Colonic mucosa (tissue), 4 donors: ENCODE measurements around the gene CCSAP. TPM values are rescaled to one million over a fixed set of nuclear protein-coding genes. Genes with fewer than 3 reads are reported as not detected.
"Not testable (repeated sequence)": the region's sequence is repeated elsewhere in the genome, so short reads cannot be mapped to it uniquely, and the experiment has no call there.

Experiments used
- DNase-seq: peaks from one replicate; pipeline ENCODE4 v3.0.0-alpha.2; 2020
- H3K27ac ChIP-seq: fragments of 200-600 bp; one replicate; pipeline ENCODE4 v1.8.0; 2021
- H3K27me3 ChIP-seq: fragments of 200-600 bp; one replicate; pipeline ENCODE4 v1.8.0; 2021
- H3K36me3 ChIP-seq: fragments of 200-600 bp; one replicate; pipeline ENCODE4 v1.8.0; 2021
- H3K4me1 ChIP-seq: fragments of 200-600 bp; one replicate; pipeline ENCODE4 v1.8.0; 2021; ENCODE audit warnings: mild to moderate bottlenecking
- H3K4me3 ChIP-seq: fragments of 200-600 bp; one replicate; pipeline ENCODE4 v1.8.0; 2021
- H3K9ac ChIP-seq, 2 donors: one replicate each; pipeline ENCODE4 v1.7.0; 2013; ENCODE audit warnings: control low read depth in 2 of 2, low read depth in 2 of 2, low read length in 2 of 2
- H3K9me3 ChIP-seq: fragments of 200-600 bp; one replicate; pipeline ENCODE4 v1.8.0; 2021
- CTCF ChIP-seq: fragments of 200-600 bp; IDR thresholded peaks from one replicate; pipeline ENCODE4 v1.8.0; 2022; ENCODE audit warnings: antibody characterized with exemption, mild to moderate bottlenecking
- intact Hi-C: fragments of 100-400 bp; cut with DNase I; formaldehyde crosslinking; loops from one replicate; pipeline ENCODE4 v1.14.1; 2022
- total RNA-seq, 2 donors: library from RNA; stranded (reverse); fragmentation: NEBNext Ultra II Directional in 1 of 2; extraction: Animal tissue kit (Norgen Biotek cat#: 25700) in 1 of 2; gene quantifications; one replicate each; pipeline ENCODE4 v1.2.1, GENCODE V29; 2021
- donor health status: healthy.
- donor health status: DM: no; HTN: no; CAD: no.
- donor health status: DM: no; HTN: no; CAD: no.

Gene CCSAP
- total RNA-seq, 2 donors from 2014 or later, result 5.2 to 6.2 TPM

- Histone ChIP-seq H3K9ac (no peak overlapping the region), H3K4me3 (no peak overlapping the region), H3K4me1 (no peaks in the 10 kb centered on the region), H3K9me3 (no peaks in the 10 kb centered on the region), H3K27ac (no peak overlapping the region), H3K27me3 (no peaks in the 10 kb centered on the region), H3K36me3 (no peaks in the 10 kb centered on the region)
- TF ChIP-seq CTCF, result no peak
- intact Hi-C loops, result no loop called here
- DNase-seq, result no peak
These were observed 8.1 kb downstream of the CCSAP start for GRCh38 chr1:229334716-229335115.

- Histone ChIP-seq H3K9ac (no peak overlapping the region), H3K27me3 (no peaks in the 10 kb centered on the region), H3K9me3 (no peaks in the 10 kb centered on the region), H3K27ac (no peak overlapping the region), H3K36me3 (no peaks in the 10 kb centered on the region), H3K4me1 (no peaks in the 10 kb centered on the region), H3K4me3 (no peak overlapping the region)
- DNase-seq, result no peak
- TF ChIP-seq CTCF, result no peak
- intact Hi-C loops, result no loop called here
These were observed 8.6 kb downstream of the CCSAP start for GRCh38 chr1:229334269-229334668.

GRCh38 chr1:229328598-229329362 is 14.1 kb downstream of the CCSAP start:
- no peaks in the 10 kb centered on the region for H3K27me3 ChIP-seq
- DNase-seq, result no peak
- H3K9me3 ChIP-seq, result no peaks in the 10 kb centered on the region
- H3K4me1 ChIP-seq, result no peaks in the 10 kb centered on the region
- no peak overlapping the region for H3K27ac ChIP-seq
- intact Hi-C loops, result no loop called here
- H3K4me3 ChIP-seq, result no peak overlapping the region
- no peaks in the 10 kb centered on the region for H3K36me3 ChIP-seq
- no peak overlapping the region for H3K9ac ChIP-seq
- no peak for TF ChIP-seq CTCF

- intact Hi-C loops, H3K27me3 ChIP-seq, H3K4me3 ChIP-seq, H3K4me1 ChIP-seq, DNase-seq, H3K27ac ChIP-seq, H3K9ac ChIP-seq, H3K36me3 ChIP-seq, H3K9me3 ChIP-seq: not testable (repeated sequence)
These were observed 15.1 kb downstream of the CCSAP start for GRCh38 chr1:229327765-229328164.

- no peak for TF ChIP-seq CTCF
- no peak overlapping the region for H3K27ac ChIP-seq
- no peak overlapping the region for H3K4me3 ChIP-seq
- H3K9me3 ChIP-seq, result no peaks in the 10 kb centered on the region
- H3K9ac ChIP-seq, result no peak overlapping the region
- intact Hi-C loops, result no loop called here
- H3K27me3 ChIP-seq, result no peaks in the 10 kb centered on the region
- DNase-seq, result no peak
- no peaks in the 10 kb centered on the region for H3K36me3 ChIP-seq
- no peaks in the 10 kb centered on the region for H3K4me1 ChIP-seq
These were observed 16.2 kb downstream of the CCSAP start for GRCh38 chr1:229326601-229327000.

- no peak overlapping the region for H3K9ac ChIP-seq
- DNase-seq, result no peak
- TF ChIP-seq CTCF, result no peak
- peak overlapping the region; percentile 1 for H3K27ac ChIP-seq
- no peaks in the 10 kb centered on the region for H3K9me3 ChIP-seq
- H3K27me3 ChIP-seq, result no peaks in the 10 kb centered on the region
- intact Hi-C loops, result no loop called here
- H3K4me3 ChIP-seq, result no peak overlapping the region
- H3K4me1 ChIP-seq, result no peaks in the 10 kb centered on the region
- no peaks in the 10 kb centered on the region for H3K36me3 ChIP-seq
These were observed 16.9 kb downstream of the CCSAP start for GRCh38 chr1:229325853-229326487.
